Loucy (cell line): ENCODE results near the gene MSX1.

Experiments used
- CTCF ChIP-seq: fragments of 200-600 bp; sonication (generic); conservative IDR thresholded peaks from 2 replicates; pipeline ENCODE4 v1.5.1; 2014; ENCODE audit warnings: mild to moderate bottlenecking, antibody characterized with exemption, low read length
- EZH2phosphoT487 ChIP-seq: fragments of 200-600 bp; IDR thresholded peaks from 2 replicates; pipeline ENCODE4 v1.6.1; 2018; ENCODE audit warnings: antibody characterized with exemption, mild to moderate bottlenecking, moderate library complexity, borderline replicate concordance

- TF ChIP-seq CTCF (no peak), EZH2phosphoT487 (no peak)
Measured at GRCh38 chr4:4852591-4853362, 6.7 kb upstream of the MSX1 start.
